Measurements from ENCODE around the gene EBF3.

Gene EBF3

DNA sequence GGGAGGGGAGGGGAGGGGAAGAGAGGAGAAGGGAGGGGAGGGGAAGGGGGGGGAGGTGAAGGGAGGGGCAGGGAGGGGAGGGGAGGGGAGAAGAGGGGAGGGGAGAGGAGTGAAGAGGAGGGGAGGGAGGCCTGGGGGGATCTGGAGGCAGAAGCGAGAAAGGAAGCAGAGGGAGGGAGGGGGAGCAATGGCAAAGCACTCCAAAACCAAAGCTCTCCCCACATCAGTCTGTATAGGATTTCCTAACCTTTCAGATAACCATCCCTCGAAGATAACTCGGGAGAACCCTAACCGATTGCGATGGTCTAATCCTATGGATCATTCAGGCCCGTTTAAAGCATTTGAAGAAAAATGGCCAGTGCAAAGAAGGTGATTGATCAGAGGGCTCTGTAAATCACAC is 19.0 kb downstream of the EBF3 start:
- DNase-seq (ENCODE audit: low read depth), result no peak

DNA sequence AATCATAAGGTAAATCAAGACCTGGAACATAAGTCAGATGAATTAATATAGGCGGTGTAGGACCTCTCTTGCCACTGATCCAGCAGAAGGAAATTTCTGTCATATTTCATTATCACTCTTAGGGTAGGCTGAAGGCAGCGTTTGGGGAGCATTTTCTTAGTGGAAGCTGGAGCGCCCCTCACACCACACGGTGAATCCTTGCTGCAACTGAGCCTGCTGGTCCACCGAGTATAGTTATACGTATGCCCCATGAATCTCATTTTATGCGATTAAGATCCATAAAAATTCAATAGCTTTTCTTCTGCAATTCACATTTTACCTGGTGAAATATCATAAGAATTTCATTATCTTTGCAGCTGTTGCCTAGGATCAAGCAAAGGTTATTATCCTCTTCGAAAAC is 19.6 kb downstream of the EBF3 start:
- no peak for DNase-seq (ENCODE audit: low read depth)

DNA sequence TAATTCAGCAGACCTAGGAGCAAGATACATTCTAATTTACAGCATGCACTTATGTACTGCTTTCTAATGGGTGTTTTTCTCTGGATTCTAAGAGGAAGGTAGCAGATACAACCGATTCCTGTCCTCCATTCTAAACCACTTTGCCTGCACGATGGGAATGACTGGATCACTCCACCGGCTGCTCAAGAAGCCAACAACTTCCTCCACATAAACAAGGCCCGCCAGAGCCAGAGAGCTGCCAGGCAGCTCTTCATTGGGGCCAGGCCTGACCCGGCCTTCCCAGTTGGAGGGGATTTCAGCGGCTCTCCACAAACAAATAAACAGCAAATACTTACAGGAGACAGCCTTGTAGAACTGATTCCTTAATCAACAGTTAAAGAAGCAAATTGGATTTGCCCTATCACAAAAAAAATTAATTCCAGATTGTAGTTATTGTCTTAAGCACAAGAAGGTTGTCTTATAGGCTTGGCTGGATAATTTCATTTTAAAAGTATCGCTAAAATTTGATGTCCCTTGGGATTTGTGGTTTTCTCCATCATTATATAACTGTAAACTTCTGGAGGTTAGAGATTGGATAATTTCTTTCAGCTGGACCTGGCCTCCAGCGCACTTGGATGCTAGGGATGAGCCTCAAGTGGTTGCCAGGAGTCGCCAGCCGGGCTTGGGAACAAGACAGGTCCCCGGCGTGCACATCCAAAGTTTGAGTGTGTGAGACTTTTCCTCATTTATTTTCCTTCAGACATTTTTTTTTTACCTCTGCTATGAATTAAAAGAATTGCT is 20.9 kb downstream of the EBF3 start:
- DNase-seq (ENCODE audit: low read depth), result no peak

DNA sequence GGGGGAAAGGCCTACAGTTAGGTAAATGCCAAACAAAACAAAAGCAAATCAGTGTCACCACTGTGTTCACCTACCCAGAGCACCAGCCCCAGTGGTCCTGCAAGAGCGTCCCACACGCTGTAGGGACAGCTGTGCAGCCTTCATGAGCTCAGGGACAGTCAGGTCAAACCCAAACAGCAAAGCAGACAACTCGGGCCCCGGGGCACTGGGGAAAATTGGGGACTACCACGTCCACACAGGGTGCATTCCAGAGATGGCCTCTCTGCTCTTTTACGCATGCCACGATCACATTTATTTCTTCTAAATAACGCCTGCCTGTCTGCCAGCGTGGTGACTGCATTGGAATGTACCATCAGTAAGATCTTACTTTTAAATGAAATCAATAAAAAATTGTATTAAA is 21.7 kb downstream of the EBF3 start:
- DNase-seq (ENCODE audit: low read depth), result no peak

DNA sequence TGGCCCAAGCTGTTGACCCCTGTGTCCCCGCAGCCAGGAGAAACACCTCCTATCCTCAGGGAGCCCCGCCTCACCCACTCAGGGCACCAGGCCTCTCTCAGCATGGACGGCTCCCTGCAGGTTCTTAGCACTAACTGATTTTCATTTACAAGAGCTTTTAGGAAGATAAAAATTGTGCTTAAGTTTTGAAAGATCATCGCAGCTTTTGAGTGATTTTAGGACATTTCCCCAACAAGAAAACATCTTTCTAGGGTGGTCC is 22.1 kb downstream of the EBF3 start:
- DNase-seq (ENCODE audit: low read depth), result no peak

DNA sequence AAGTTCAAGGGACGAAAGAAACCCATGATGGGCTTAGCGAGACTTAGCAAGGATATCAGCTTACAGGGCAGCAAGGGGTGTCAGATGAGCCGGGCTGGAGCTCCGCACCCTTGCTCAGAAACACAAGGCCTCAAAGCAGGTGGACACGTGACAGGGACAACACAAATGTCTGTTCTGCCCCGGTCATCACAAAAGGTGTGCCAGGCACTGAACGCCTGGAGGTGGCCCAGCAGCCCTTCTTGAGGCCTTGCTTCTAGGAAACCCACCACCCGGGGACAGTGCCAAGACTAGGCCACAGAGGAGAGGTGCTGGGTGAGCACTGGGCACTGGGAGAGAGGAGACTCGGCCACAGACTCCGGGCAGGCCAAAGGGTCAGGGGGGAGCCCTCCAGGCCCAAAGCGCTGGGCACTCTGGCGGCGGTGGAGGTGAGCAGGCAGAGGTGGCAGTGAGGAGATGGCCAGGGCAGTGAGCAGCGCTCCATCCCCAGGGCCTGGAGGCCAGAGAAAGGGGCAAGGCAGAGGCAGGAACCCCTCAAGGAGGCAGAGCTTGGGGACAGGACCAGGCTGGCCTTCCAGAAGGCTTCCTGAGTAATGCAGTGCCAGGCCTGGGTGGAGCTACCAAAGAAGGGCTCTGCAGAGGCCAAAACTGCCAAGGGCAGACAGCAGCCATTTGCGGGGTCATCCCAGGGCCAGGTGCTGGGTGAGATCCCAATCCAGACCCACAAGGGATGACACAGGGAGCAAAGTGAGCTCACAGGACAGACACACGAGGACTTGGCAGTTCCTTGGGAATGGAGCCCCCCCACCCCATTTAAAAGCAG is 22.7 kb downstream of the EBF3 start:
- no peak for DNase-seq (ENCODE audit: low read depth)

DNA sequence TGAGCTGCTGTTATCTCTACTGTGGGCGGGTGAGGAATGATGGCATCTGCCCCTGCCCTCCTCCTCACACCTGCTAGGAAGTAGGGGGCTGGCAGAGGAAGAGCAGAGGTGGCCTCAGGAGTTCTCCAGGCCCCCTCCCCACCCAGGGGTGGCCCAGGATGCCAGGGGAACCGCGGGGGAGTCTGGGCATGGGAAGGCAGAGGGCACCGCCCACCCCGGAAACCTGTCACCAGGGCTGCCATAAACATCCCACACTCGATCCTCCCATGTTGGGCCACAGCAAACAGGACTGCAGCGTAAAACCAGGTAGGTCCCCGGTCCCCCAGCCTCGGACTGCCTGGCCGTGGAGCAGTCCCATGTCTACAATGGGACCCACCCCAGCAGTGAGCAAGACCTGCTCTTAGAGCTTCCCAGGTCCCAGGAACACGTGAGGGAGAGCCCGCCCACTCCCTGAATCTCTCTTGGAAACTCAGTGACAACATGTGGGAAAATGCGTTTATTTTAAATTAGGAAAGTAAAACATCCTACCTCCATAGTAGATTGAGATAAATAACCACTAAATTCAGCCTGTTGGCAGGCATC is 23.4 kb downstream of the EBF3 start:
- no peak for DNase-seq (ENCODE audit: low read depth)

DNA sequence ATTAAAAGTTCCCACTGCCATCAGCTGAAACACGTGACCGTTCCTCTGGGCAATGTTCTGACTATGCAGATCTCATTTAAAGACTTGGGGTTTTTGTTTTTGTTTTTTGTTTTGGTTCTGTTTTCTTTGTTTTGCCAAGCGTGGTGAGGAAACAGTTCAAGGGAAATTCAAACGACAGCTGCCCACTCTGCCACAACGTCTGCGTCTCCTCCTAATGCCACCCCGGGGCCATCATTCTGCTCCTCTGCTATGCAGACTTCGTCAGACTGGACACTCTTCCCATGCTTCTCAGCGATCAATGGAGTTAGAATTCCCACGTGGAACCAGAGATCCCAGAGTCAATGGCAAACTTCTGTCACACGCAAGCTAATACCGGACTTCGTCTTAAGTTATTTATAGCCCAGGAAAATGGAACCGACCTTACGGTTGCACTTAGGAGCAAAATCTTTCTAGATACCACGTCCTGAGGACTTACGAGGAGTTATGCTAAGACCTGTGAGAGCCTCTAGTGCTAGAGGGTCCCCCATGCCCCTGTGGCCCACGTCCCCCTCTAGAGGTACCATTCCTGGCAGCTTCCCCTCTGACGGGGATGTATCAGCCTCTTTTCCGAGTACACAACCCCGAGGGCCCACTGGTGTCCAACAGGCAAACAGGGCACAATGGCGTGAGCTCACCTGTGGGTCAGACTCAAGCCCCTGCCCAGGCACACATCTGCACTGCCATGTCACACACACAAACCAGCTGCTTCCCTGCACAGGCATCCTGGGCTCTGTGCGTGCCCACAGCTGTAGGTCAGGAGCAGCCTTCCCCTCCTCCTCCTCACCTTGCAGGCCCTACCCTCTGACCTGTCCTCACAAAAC is 24.4 kb downstream of the EBF3 start:
- DNase-seq (ENCODE audit: low read depth), result no peak

DNA sequence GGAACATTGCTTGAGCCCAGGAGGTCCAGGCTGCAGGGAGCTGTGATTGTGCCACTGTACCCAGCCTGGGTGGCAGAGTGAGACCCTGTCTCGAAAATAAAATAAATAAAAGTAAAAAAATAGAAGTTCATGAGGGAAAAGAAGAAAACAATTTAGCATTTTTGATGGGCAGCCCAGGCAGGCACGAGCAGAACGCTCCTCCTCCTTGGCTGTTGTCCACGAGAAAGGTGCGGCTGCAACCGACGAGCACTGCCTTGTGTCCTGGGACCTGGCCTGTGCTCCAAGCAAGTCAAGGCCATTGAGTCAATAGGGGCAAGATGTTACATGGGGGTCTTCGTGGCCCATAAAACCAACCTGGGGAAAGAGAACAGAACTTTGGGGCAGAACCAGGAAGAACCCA is 25.6 kb downstream of the EBF3 start:
- DNase-seq (ENCODE audit: low read depth), result no peak

DNA sequence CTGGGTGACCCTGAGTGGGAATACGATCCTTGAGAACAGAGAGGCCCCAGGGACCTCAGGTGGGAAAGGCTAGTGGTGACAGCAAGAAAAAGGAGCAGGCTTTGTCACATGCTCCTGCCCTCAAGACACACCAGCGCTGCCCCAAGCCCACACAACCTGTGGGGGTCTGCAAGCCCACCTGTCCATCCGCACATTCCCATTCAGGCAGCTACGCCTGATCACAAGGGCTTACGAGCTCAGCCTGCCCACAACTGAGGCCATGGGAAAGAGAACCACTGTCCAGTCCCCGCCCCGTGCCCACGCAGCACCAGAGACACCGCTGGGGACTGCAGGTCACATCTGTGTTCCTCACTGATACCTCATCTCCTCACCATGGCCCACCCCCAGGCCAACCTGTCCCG is 26.7 kb downstream of the EBF3 start:
- DNase-seq (ENCODE audit: low read depth), result no peak

DNA sequence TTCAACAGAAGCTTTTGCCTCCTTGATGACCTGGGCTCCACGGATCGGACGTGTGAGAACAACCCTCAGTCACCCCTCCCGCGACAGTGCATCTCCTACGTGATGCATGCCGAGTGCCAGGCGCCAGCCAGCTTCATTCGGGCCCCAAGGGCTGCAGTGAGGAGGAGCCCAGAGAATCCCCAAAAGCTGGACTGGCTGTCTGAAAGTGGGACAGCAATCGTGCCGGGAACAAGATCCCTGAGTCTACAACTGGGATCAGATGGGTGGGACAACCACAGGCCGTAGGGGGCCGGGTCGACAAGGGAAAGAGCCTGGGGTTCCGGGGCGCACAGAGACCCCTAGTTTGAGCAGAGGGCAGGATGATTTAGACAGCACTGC is 27.2 kb downstream of the EBF3 start:
- DNase-seq (ENCODE audit: low read depth), result no peak

DNA sequence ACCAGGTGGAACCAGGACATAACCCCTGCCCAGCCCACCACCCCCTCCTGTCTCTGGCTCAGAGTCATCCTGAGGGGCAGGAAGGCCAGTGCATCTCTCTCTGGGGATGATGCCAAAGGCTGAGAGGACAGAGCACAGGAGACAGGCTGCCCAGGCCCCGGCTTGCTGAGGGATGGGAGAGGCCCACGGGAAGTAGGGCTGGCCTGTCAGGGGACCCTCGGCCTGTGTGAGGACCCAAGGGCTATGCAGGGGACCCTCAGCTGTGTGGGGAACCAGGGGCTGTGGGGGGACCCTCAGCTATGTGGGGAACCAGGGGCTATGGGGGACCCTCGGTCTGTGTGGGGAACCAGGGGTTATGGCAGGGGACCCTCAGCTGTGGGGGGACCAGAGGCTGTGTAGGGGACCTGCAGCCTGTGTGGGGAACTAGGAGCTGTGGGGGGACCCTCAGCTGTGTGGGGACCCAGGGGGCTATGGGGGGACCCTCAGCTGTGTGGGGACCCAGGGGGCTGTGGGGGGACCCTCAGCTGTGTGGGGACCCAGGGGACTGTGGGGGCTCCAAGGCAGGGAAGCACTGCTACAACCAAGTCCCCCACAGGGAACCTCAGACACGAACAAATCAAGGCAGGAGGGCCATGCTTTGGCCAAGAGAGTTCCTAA is 27.7 kb downstream of the EBF3 start:
- no peak for DNase-seq (ENCODE audit: low read depth)

DNA sequence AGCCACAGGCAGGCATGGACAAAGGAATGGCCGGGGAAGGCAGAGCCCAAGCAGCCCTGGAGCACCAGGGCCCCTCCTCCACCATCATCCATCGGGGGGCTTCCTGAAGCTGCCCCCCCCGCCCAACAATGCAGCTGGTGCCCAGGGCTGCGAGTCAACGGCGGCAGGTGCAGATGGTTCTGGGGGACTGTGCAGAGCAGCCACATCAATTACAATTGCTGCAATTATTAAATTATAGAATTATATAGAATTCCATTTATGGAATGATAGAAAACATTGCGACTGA is 28.3 kb downstream of the EBF3 start:
- DNase-seq (ENCODE audit: low read depth), result no peak

DNA sequence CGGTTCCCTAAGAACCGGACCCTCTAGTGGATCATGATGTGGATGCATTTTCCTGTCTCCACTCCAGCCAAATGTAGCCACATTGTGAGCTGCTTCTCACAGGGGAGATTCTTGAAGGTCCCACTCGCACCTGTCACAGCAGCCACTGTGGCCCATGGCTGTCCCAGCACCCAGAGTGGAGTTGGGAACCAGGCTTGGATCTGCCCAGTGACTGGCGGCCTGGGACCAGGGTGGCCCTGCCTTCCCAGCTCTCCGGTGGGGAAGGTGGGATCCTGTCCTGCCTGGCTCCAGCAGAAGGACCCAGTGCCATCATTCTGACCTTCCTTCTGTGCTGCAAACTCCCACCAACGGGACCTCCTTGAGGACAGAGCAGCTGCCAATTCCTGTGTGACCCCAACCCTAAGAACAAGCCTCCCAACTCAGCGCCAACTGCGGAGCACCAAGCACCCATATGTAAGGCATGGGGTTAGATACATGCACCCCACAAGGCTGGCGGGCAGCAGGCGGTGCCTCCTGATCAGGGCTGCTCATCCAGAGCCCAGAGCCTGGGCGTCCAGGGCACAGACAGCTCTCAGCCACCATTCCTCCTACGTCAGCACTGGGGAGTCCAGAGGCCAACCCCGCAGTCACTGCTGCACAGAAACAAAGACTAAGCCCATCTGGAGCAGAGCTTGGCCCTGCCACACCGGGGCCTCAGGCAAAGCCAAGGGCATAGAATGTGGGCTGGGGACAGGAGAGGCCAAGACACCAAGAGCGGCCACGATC is 28.8 kb downstream of the EBF3 start:
- DNase-seq (ENCODE audit: low read depth), result no peak

DNA sequence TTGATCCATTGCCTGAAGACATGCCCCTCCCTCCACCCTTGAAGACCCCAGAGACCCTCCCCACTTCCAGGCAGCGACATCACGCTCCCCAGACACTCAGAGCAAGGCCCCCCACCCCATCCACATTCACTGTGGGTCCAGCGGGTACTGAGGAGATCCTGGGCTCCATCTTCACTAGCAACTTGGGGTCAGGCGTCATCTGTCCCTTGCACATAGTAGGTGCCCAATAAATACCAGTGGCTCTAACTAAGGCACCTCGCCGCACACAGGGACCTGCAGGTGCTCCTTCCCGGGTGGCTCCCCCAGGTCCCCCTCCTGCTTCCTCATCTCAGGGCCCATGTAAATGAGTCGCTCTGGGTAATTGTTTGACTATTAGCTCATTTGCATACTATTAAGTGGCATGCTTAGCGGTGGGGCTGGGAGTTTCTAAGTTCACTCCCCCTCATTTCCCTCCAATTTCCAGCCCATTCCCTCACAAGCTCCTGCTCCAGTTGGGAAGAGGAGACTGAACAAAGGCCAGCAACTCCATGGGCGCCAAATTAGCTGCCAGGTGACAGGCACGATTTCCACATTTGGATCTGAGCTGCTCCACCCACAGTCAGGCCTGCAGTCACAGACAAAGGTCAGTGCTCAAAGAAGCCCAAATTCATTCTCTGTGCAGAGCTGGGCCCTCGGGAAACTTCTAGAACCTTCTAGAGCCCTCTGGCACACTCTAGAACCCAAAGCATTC is 29.7 kb downstream of the EBF3 start:
- no peak for DNase-seq (ENCODE audit: low read depth)

DNA sequence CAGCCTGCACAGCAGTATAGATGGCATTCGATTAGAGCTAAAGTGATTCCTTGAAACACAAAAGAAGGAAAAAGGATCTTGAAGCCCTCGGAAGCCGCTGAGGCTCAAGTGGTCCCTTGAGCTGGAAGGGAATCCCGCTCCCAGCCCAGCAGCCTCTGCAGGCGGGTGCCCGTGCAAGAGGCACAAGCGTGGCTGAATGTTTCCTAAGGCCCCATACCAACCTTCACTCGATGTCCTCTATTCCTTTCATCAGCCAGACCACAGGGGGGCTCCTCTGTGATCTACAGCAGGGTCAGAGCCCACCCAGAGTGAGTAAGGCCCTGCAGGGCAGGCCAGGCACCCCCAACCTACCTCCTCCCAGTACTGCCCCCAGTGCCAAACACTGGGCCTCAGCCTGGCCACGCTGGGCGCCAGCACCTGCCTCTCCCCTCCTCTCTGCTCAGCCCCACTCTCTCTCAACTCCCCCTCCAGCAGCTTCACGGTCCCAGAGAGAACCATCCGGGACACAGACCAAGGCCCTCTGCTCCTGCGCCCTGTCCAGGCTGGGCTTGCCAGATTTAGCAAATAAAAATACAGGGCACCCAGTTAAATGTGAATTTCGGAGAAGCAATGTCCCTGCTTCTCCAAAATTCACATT is 30.5 kb downstream of the EBF3 start:
- DNase-seq (ENCODE audit: low read depth), result no peak

DNA sequence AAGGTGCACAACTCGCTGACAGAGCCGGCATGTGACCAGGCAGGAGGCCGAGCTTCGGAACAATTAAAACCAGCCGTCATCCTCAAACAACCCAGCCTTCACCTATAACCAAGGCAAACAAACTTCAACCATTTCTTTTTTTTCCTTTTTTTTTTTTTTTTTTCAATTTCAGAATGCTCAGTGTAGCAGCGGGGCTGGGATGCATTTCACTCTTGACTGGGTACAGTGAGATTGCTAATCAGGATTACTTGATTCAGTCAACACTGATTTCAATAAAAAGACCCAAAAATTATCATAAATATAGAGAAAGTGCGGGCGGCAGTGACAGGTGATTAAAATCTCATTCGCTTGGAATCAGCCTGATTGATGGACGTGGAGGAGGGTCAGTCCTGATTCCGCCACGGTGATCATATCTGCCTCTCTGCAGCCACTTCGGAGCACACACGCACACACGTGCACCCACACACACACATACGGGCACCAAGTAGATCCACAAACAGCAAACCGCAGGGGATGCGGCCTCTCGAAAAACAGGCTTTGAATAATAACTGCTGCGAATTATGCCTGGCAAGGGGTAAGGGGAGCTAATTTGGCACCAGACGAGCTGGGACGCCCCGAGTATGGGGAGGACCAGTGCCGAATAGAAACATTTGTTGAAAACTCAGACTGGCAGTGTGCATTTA is 31.2 kb downstream of the EBF3 start:
- no peak for DNase-seq (ENCODE audit: low read depth)

DNA sequence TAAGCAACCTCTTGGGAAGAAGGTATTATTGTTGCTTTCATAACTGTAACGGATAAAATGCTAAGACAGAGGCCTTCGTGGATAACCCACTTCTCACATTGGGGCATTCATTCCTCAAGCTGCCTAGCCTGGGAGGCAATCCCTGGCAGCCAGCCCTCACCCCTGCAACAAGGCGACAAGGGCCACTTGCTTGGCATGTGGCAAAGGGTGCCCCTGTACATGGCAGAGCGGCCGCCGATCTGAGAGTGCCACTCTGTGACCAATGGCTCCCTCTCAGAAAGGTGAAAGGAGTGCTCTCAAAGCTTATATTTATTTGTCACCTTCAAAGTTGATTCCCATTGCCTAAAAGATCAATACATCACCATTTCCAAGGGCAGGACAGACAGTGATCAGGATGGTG is 31.9 kb downstream of the EBF3 start:
- DNase-seq (ENCODE audit: low read depth), result no peak

DNA sequence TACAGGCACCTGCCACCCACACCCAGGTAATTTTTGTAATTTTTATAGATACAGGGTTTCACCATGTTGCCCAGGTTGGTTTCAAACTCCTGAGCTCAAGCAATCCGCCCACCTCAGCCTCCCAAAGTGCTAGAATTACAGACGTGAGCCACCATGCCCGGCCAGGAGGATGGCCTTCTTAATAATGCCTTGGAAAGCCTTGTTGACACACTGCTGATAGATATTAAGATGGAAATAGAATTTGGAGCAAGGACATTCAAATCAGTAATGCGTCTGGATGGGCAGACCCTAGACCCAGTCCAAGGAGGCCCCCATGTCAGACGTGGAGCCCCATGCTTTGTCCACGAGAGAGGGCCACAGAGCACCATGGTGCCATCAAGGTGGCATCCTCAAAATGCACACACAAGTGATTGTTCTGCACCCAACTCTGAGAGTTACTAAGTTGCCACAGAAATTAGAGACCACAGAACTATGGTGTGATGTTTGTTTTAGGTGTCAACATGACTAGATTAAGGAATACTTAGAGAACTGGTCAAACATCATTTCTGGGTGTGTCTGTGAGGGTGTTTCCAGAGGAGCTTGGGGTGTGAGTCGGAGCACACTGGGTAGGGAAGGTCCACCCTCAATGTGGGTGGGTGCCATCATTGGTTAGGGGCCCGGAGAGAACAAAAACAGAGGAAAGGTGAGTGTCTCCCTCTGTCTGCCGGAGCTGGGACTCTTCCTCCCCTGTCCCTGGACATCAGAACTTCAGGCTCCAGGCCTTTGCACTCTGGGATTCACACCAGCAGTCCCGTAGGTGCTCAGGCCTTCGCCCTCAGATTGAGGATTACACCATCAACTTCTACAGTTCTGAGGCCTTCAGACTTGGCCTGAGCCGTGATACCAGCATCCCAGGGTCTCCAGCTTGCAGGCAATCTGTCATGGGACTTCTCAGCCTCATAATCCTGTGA is 34.5 kb downstream of the EBF3 start:
- no peak for DNase-seq (ENCODE audit: low read depth)

All from activated T-helper 1 cell treated with Interleukin-2 at 50 U/mL for 16 hours (primary cell).